OCI-M2 (cell line): Measurements from ENCODE around the gene ZWILCH.

ENCODE experiments used
- DNase-seq: peaks from one replicate; lab custom pipeline; 2025; ENCODE audit not compliant: unreplicated experiment; lab: John Stamatoyannopoulos, UW

ZWILCH gene

DNA sequence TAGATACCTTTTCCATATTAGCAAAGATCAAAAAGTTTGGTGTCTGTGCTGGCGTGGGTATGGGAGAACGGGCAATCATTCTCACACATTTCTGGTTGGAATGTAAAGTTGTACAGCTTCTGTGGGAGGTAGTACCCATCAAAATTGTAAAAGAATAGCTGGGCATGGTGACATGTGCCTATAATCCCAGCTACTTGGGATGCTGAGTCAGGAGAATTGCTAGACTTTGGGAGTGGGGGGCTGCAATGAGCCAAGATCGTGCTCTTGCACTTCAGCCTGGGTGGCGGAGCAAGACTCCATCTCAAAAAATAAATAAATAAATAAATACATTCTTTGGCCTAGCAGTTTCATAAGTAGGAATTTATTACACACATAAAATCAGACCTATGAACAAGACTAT is 37.8 kb downstream of the ZWILCH start:
- no peak for DNase-seq

DNA sequence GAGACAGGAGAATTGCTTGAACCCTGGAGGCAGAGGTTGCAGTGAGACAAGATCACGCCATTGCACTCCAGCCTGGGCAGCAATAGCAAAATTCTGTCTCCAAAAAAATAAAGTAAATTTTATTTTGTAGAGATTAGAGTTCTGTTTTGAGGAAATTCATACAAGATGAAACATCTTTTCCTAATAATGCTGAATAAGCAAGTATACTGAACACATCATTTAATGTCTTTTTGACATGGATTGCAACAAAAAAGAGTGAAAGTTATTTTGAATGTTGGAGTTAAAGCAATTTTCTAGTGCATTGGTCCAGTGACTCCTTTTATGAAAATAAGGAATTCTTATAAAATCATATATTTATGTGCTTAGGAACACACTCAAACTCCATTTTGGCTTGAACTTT is 40.1 kb downstream of the ZWILCH start:
- DNase-seq, result no peak

DNA sequence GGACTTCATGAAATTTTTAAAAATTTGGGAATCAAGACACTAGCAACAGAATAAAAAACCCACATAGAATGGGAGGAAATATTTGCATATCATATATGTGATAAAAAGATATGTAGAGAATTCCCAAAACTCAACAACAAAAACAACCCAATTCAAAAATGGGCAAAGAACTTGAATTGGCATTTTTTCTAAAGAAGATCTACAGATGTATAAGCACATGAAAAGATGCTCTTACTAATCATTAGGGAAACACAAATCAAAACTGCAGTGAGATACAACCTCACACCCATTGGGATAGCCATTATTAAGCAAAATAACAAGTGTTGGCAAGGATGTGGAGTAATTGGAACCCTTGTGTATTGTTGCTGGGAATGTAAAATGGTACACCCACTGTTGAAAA is 50.6 kb downstream of the ZWILCH start:
- DNase-seq, result no peak

DNA sequence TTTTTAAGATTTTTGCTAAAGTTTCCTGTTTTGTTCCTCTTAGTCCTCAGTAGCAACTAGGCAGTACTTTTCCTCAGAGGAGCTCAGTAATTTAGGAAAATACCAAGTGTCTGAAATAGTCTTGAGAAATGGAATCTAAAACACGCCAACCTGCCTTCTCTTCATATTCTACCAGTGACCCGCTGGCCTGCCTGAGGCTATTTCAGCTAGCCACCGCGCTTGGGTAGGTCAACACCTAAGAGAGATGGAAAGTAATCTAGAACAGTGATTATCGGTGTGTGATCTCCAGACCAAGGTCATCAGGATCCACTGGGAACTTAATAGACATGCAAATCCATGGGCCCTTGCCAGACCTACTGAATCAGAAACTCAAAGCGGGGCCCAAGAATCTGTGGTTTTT is 53.1 kb downstream of the ZWILCH start:
- no peak for DNase-seq

DNA sequence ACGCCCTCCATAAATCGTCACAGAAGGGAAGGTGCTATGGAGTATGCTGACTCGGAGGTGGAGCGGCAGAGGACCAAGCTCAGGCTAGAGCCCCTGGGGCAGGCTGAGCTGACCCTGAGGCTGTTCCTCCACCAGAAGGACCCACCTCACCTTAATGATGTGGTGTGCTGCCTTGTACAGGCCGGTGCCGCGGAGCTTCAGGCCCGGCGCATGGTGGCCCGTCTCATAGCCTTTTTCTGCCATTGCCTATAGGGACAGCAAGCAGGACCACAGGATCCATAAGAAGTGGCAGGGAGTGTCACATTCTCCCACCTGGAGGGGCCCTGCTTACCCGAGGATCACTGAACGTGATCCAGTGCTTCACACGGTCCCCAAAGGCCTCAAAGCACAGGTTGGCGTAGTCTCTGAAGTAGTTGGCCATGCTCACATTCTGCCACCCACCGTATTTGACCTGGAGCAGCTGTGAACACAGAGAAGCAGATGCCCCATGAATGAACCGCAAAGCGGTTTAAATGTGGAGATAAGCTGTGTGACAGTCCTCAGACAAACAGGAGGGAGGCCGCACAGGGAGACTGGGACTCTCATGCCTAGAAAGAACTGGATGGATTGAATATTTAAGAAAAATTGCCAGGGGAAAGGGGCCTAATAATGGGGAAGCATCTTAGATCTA is 55.9 kb downstream of the ZWILCH start:
- DNase-seq, result no peak

DNA sequence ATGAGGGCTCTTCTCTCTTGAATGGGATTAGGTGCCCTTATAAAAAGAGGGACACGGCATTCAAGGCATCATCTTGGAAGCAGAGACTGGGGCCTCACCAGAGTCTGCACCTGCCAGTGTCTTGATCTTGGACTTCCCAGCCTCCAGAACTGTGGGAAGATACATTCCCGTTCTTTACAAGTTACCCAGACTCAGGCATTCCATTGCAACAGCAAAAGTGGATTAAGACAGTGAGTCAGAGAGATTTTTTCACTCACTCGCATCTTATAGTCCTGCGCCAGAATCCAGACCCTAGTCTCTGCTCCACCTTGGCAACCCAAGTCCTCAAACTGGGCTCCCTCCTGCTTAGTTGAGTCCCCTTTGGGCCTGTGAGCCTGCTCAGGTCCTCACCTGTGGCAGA is 58.0 kb downstream of the ZWILCH start:
- DNase-seq, result no peak

DNA sequence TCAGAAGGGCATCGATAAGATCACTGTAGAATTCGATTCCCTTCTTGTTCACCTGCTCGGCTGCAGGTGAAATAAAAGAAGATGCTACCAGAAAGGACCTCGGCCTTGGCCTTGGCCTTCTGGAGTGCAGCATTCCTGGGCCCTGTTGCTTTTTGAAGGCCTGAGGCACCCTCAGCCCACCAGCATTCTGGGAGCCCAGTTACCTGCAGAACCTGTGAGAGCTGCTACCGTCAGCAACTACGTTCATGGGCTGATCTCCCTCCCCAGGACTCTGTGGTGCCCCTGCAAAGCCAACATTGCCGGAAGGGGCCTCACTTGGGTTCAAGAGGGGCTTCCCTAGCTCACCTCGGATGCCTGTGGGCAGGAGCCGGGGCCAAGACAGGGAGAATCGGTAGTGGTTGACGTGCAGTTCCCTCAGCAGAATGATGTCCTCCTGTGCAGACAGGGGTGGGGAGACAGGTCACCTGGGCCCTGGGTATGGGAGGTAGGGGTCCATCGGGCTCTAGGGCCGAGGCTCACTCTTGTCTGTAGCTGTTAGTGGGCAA is 58.5 kb downstream of the ZWILCH start:
- DNase-seq, result no peak

DNA sequence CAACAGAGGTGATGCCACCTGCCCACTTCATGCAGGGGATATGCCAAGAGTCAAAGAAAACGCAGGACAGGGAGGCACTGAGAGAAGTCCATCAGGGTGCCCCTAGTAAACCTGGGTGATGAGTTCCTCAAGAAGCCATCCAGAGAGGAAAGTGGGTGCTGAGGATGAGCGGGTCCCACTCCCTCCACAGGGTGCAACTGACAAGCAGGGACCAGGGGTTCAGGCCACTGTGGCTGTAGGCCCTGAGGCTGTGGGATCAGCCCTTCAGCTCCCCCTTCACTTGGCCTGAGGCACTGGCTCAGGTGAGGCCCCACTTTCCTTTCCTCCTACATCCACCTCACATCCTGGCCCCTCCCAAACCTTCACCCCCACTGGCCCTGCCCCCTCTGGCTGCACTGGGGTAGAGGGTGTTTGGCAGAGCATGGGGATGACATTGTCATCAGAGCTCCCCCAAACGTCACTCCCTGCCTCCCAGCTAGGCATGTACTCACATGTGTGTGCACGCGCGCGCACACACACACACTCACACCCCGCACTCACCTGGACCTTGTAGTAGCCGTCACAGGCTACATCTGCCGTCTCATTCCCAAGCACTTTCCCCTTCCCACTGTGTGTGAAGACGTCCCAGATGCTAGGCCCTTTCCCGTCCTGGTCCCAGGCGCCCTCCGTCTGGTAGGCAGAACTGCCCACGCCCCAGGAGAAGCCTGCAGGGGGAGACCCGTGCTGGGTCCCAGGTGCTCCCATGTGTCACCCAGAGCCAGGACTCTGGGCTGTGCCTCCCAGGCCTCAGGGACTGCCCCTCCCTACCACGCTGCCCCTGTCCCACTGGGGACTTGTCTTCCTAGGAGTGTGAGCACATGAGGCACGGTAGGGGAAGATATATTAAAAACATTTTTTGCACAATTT is 59.3 kb downstream of the ZWILCH start:
- DNase-seq, result no peak

DNA sequence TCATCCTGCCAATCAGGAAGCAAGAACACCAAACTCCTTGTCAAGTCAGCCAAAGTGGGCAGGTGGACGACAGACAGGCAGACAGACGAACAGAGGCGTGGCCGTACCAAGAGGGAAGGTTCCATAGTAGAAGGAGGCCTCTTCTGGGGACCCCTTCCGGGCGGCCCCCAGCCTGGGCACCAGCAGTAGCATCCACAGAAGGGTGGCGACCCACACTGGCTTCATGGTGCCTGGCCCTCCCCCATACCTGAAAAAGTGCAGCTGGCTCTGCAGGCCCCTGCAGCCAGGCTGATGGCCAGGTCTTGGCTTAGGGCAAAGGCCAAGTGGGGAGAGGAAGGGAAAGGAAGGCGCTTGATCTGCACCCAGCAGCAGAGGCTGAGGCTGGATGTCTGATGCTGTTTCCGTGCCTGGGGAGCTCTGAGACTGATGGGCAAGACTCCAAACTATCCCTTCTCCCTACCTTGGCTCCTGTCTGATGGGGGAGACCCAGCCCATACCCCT is 60.1 kb downstream of the ZWILCH start:
- DNase-seq, result no peak

DNA sequence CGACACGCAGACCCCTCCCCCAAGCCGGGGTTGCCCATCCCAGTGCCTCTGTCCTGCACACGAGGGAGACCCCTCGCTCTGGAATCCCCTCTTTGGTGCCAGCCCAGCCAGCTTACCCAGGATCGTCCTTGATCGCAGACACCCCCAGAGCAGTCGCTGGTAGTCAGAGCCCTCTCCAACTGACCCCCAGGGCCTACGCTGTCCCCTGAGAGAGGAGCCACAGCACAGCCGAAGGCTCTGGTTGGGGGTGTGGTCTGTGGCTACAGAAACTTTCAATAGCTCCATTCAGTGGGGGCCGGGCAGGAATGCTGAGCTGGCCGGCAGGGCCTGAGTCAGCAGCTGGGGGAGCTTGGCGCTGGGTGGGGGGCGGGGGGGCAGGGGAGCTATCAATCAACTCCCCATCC is 60.6 kb downstream of the ZWILCH start, which contains the start of gene LCTL:
LCTL (minus strand) TSS at position 258 of the 404 bp plus-strand sequence. CDS start 633 bp downstream, outside the sequence.
- DNase-seq, result no peak

DNA sequence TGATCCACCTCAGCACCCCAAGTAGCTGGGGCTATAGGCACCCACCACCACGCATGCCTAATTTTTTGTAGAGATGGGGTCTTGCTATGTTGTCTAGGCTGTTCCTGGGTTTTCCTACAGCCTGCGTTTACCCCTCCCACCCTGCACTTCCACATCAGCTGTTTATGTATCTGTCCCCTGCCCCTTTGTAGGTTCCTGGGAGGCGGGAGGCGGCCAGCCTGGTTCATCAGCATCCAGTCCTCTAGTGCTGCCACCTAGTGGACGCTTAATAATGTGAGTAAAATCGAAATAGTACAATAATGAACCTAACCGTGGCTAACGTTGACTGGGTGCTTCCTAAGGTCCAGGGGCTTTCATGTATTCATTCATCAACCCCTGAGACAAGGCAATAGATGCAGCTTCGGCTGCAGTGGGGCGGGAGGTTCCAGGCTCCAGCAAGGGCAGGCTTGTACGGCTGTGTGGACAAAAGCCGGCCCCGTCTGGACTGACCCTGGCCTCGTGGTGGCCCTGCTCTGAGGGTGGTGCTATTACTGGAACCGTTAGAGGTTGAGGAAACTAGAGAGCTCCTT is 61.9 kb downstream of the ZWILCH start:
- DNase-seq, result peak; percentile 32

DNA sequence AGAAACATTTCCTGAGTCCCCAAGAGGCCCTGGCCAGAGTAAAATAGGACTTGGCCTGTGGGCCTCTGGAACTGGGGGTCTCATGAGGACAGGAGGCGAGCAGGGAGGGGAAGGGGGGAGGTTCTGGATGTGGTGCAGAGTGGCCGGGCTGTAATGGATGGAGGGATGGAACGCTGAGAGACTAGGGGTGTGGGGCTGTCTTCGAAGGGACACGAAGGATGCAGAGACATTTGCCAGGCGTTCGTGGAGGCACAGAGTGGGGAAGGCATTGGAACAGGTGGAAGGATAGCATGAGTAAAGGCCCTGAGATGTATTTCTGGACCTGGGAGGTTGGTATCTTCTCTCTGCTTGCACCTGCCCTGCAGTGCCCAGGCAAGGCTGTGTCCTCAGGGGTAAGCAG is 62.8 kb downstream of the ZWILCH start:
- DNase-seq, result no peak

DNA sequence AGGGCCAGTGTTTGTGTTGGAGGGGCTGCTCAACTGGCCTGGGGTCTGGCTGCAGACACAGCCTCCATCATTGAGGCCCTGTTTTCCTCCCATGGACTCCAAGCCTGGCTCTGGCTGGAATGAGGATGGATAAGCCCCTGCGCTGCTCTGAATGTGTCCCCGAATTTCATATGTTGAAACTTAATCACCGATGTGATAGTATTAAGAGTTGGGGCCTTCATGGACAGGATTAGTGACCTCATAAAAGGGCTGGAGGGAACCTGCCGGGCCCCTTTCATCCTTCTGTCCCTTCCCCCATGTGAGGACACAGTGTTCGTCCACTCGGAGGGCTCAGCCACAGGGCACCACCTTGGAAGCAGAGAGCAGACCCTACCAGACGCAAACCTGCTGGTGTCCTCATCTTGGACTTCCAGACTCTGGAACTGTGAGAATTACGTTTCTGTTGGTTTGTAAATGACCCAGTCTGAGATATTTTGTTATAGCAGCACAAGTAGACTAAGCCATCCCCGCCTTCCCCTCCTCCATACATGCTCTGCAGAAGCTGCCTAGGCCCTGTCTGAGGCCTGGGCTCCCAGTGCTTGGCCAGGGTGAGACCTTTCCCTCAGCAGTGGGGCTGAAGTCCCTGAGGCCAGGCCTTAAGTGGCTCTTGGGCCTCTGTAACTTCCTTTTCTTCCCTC is 64.5 kb downstream of the ZWILCH start:
- no peak for DNase-seq

DNA sequence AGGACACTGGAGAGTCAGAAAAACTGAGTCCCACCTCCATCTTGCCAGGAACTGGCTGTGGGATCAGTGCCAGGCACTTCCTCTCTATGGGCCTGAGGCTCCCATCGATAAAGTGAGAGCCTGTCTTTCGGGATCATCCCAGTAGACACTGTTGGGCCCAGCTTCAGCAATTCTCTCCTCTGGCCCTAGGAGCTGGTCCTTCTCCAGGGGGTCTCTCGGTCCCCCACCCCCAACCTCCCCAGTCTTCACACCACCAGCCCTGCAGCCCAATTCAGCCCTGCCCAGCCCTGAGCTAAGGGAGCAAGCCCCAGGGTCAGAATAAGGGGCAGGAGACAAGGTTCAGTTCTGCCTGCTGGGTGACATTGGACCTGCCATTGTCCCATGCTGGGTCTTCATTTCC is 65.2 kb downstream of the ZWILCH start:
- no peak for DNase-seq

DNA sequence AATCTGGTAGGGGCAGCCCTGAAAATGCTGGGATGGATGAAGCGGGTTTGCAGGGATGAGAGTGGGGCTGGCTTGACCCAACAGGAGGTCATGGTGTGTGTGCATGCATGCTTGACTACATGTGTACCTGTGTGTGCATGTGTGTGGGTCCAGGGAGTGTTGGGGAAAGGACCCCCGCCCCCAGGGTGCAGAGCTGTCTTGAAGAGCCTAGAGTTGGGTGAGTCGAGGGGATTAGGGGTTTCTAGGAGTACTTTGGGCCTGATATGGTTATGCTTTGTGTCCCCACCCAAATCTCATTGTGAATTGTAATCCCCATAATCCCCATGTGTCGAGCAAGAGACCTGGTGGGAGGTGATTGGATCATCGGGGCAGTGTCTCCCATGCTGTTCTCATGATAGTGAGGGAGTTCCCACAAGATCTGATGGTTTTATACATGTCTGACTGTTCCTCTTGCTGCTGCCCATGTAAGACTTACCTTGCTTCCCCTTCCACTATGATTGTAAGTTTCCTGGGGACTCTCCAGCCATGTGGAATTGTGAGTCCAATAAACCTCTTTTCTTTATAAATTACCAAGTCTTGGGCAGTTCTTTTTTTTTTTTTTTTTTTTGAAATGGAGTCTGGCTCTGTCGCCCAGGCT is 65.8 kb downstream of the ZWILCH start:
- DNase-seq, result no peak

DNA sequence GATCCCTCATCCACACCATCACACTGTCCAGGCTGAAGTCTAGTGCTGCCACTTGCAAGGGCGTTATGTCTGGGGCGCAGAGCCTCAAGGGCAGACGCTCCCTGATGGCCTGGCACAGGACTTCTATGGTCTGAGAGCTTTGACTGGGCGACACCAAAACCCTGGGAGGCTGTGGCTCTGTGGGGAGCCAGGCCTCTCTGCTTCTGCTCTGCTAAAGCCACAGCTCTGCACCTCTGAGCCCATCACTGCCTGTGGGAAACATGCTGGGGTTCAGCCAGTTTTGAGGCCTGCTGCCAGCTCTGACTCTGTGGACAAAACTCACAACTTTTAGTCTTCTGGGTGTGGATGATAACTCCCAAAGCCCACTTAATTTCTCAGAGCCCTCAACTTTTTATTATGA is 67.0 kb downstream of the ZWILCH start:
- DNase-seq, result no peak

DNA sequence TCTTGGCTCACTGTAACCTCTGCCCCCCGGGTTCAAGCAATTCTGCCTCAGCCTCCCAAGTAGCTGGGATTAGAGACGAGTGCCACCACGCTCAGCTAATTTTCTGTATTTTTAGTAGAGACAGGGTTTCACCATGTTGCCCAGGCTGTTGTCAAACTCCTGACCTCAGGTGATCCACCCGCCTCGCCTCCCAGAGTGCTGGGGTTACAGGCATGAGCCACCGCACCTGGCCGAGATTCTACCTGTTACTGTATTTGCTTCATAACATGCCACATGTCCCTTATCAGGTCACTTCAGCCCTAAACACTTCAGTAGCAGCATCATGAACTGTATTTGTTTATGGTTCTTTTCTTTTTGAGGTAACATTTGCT is 68.2 kb downstream of the ZWILCH start:
- no peak for DNase-seq

DNA sequence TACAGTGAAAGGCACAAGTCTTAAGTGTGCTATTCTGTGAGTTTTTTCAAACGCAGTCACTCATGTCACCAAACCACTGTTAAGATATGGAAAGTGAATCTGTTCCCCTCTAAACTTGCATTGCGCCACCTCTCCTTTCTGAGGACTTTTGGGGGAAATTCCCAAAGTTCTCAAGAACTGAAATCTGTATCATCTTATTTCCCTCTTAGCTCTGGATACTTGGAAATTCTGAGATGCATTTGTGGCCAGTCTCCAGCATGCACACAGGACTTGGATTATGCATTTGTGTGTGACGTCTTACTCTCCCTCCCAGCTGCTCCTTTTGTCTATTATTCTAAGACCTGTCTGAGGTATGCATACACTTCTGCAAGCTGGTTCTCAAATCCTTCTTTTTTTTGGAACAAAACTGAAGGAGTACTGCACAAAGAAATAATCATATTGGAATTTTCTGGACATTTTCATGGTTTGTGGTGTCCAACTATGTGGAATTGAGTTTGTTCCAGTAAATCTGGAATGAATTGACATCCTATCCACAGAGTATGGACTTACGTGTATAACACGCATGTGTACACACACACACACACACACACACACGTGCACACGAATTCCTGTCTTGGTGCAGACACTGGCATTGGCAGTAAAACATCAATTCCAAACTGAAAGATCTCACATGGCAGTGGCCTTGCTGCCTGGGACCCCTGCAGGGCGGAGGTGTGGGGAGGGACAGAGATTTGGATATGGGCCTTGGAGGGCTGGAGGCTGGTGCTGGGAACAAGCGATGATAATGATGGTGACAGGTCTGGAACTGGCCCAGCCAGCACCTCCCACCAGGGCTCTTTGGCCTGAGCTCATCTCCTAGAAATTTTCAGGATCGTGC is 68.8 kb downstream of the ZWILCH start:
- no peak for DNase-seq

DNA sequence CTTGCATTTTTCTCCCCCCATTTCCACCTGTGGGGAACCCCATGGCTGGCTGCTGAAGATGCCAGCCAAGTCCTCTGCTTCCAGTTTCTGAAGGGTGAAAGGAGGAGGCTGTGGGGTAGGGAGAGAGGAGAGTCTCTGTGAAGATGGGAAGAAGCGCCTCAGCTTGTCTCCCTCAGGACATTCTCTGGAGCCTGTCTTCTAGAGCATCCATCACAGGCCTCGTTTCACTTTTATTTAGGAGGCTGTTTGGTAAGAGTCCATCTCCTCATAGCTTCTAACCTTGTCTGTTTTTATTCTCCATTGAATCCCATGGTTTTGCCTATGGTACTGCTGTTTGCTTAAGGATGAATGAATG is 69.4 kb downstream of the ZWILCH start:
- no peak for DNase-seq
